GM12878 (cell line): Measurements from ENCODE around the gene NTRK3. TPM values are rescaled to one million over a fixed set of nuclear protein-coding genes. Genes with fewer than 3 reads are reported as not detected.

ENCODE experiments used
- ATAC-seq: fragments of 200-7000 bp; cut with Tn5 transposase; 3 replicates; pipeline ENCODE4 v1.9.1; 2020; ENCODE audit warnings: mild to moderate bottlenecking, moderate library complexity
- BruUV-seq: library from RNA; stranded (reverse); fragments of 400-500 nt; replicated peaks from 2 replicates; lab custom pipeline; 2021; lab: Mats Ljungman, UMichigan
- CTCF ChIA-PET: fragments of 300-600 bp; sonication (Branson Sonifier 250); formaldehyde crosslinking; extraction: SDS; loops from one replicate; lab custom pipeline; 2021; ENCODE audit warnings: inconsistent platforms; lab: Yijun Ruan, JAX
- POLR2A ChIA-PET: fragments of 350-600 bp; formaldehyde crosslinking; extraction: SDS; loops from one replicate; lab custom pipeline; 2021; ENCODE audit warnings: inconsistent platforms; lab: Charles Lee
- RAD21 ChIA-PET: fragments of 300-600 bp; sonication (Branson Sonifier 250); formaldehyde crosslinking; loops from one replicate; lab custom pipeline; 2023; ENCODE audit warnings: antibody characterized with exemption; ENCODE audit not compliant: unreplicated experiment; lab: Charles Lee
- SMC1A ChIA-PET: fragments of 300-600 bp; sonication (Branson Sonifier 250); formaldehyde crosslinking; loops from one replicate; lab custom pipeline; 2023; ENCODE audit not compliant: unreplicated experiment, uncharacterized antibody; lab: Charles Lee
- DNase-seq: peaks from one replicate; pipeline ENCODE4 v3.0.0-alpha.2; 2011; ENCODE audit warnings: low read depth, low spot score
- FAIRE-seq: peaks from 3 replicates; lab custom pipeline; 2011; peaks lifted over from hg19 to GRCh38; lab: Jason Lieb, UNC
- H2AFZ ChIP-seq: 2 replicates; pipeline ENCODE4 v1.6.0; 2011; ENCODE audit warnings: low read depth, low read length, control low read depth; ENCODE audit not compliant: control insufficient read depth
- H3K27ac ChIP-seq: 2 replicates; pipeline ENCODE4 v1.5.1; 2011; ENCODE audit warnings: control low read depth; ENCODE audit not compliant: control insufficient read depth, insufficient read depth
- H3K27me3 ChIP-seq, 2 experiments: replicated peaks in 1 of 2; 2 replicates each; pipeline versions ENCODE4 v1.6.0 to v1.6.1; 2011; ENCODE audit warnings: low read length in 1 of 2; ENCODE audit not compliant: control insufficient read depth in 2 of 2, insufficient read depth in 2 of 2
- H3K36me3 ChIP-seq, 2 experiments: 2 replicates each; pipeline ENCODE4 v1.5.1; 2011; ENCODE audit warnings: low read length in 1 of 2; ENCODE audit not compliant: control insufficient read depth in 2 of 2, insufficient read depth in 2 of 2
- H3K4me1 ChIP-seq: 2 replicates; pipeline ENCODE4 v1.6.1; 2011; ENCODE audit warnings: mild to moderate bottlenecking, low read length, moderate library complexity, mixed read lengths; ENCODE audit not compliant: control insufficient read depth, insufficient read depth
- H3K4me2 ChIP-seq: 2 replicates; pipeline ENCODE4 v1.6.0; 2011; ENCODE audit warnings: control low read depth; ENCODE audit not compliant: control insufficient read depth, insufficient read depth
- H3K4me3 ChIP-seq: fragments of 200-600 bp; sonication (generic); 2 replicates; pipeline ENCODE4 v1.5.1; 2016
- H3K79me2 ChIP-seq: 2 replicates; pipeline ENCODE4 v1.6.0; 2011; ENCODE audit warnings: low read length; ENCODE audit not compliant: control insufficient read depth, insufficient read depth
- H3K9ac ChIP-seq: 2 replicates; pipeline ENCODE4 v1.8.0; 2011; ENCODE audit warnings: low read length, control low read depth, mixed read lengths; ENCODE audit not compliant: control insufficient read depth, insufficient read depth
- H3K9me3 ChIP-seq: replicated peaks from 3 replicates; pipeline ENCODE4 v1.5.1; 2011; ENCODE audit warnings: mild to moderate bottlenecking, low read length; ENCODE audit not compliant: control insufficient read depth, insufficient read depth
- H4K20me1 ChIP-seq: 2 replicates; pipeline ENCODE4 v1.6.0; 2011; ENCODE audit not compliant: control insufficient read depth, insufficient read depth
- BHLHE40 ChIP-seq, 2 experiments: fragments of 450-650 bp in 1 of 2; IDR thresholded peaks; 2 replicates each; pipeline ENCODE4 v1.6.1; 2011 to 2017; ENCODE audit warnings: low read depth in 2 of 2, borderline replicate concordance in 1 of 2, improper control_type of control experiment in 1 of 2, low read length in 1 of 2, mild to moderate bottlenecking in 1 of 2
- E2F8 ChIP-seq: fragments of 450-650 bp; IDR thresholded peaks from 2 replicates; pipeline ENCODE4 v1.6.1; 2018; ENCODE audit warnings: mild to moderate bottlenecking, low read depth, moderate library complexity; ENCODE audit not compliant: partially characterized antibody
- MEF2A ChIP-seq: IDR thresholded peaks from 2 replicates; pipeline ENCODE4 v1.6.1; 2011; ENCODE audit warnings: low read depth, mild to moderate bottlenecking, low read length, moderate library complexity; ENCODE audit not compliant: insufficient read depth
- ZNF274 ChIP-seq: IDR thresholded peaks from one replicate; pipeline ENCODE4 v1.8.0; 2011; ENCODE audit not compliant: insufficient read length, insufficient read depth
- WGBS: methylation state at CpG from one replicate; pipeline ENCODE4 v1.1.6; 2016; ENCODE audit warnings: low lambda C conversion rate; ENCODE audit not compliant: insufficient replicate concordance, insufficient coverage; ENCODE audit errors: missing lambda C conversion rate; 5-methylcytosine and 5-hydroxymethylcytosine counted together
- in situ Hi-C: fragments of 300-500 bp; cut with MboI; formaldehyde crosslinking; loops from 9 replicates; pipeline ENCODE4 v1.14.3; 2018; ENCODE audit warnings: mixed read lengths
- intact Hi-C: fragments of 100-400 bp; cut with micrococcal nuclease; formaldehyde crosslinking; loops from one replicate; pipeline ENCODE4 v1.14.2; 2022; ENCODE audit not compliant: unreplicated experiment
- polyA plus RNA-seq, 11 experiments: library from polyadenylated mRNA; depleted of rRNA in 4 of 11; unstranded in 6 of 11; stranded (reverse) in 5 of 11; fragments of >200 nt; fragmentation: Nextera tagmentation in 4 of 11; fragmentation: Illumina TruSeq in 1 of 11; extraction: Ambion mirVana in 4 of 11; extraction: Trizol in 1 of 11; gene quantifications; 1 replicate in 1 of 11; 2 replicates in 10 of 11; pipeline versions ENCODE4 v1.2.1 to v1.2.3, GENCODE V29; 2011 to 2016; ENCODE audit warnings: inconsistent platforms in 2 of 11, missing spikeins in 2 of 11, low read depth in 1 of 11
- total RNA-seq, 4 experiments: library from RNA; depleted of rRNA in 3 of 4; stranded (reverse); fragments of >200 nt in 3 of 4; fragmentation: Illumina TruSeq in 1 of 4; extraction: Trizol in 1 of 4; gene quantifications; 2 replicates each; pipeline versions ENCODE4 v1.2.1 to v1.2.3, GENCODE V29; 2013 to 2021

The NTRK3 gene
- total and polyA plus RNA-seq, 10 of the 15 experiments (the other 5 are each of a cell fraction or from before 2014, with no cell fraction given): not detected

GRCh38 chr15:88252441-88252840 is 4.1 kb downstream of the NTRK3 start:
- intact Hi-C loops (no loop called here), in situ Hi-C loops (no loop called here)
- H3K4me1 ChIP-seq: no peaks in the 10 kb centered on the region
- ChIA-PET RAD21 (no interaction called here), SMC1A (no interaction called here), POLR2A (no interaction called here), CTCF (interaction anchor here (1.4 kb wide), 1 partner anchor 22 kb away, joined by 3 read pairs; no protein-coding TSS in a partner anchor)
- WGBS: 8% methylated on average over 7 of the region's 7 CpGs
- TF ChIP-seq BHLHE40 (IDR thresholded peaks at IDR 0.05; ENCODE audit: borderline replicate concordance in 1 of 2, low read depth in 2 of 2, low read length in 1 of 2): no peak
- no peak for TF ChIP-seq E2F8
- no peak for TF ChIP-seq ZNF274
- TF ChIP-seq MEF2A: no peak
- no peak for FAIRE-seq
- no peaks in the 10 kb centered on the region for H3K9me3 ChIP-seq
- ATAC-seq: no peak
- no peak for DNase-seq
- no peaks in the 10 kb centered on the region for H3K79me2 ChIP-seq
- no peak overlapping the region for H3K27ac ChIP-seq
- H3K36me3 ChIP-seq: no peaks in the 10 kb centered on the region
- H3K4me3 ChIP-seq: no peak overlapping the region
- BruUV-seq: no TSS peak
- H4K20me1 ChIP-seq: no peaks in the 10 kb centered on the region
- H3K4me2 ChIP-seq: no peak overlapping the region
- no peak overlapping the region for H3K9ac ChIP-seq
- H3K27me3 ChIP-seq: peaks cover 8 to 17% of the 10 kb centered on the region in 2 experiments
- H2AFZ ChIP-seq: no peak overlapping the region
